Measurements from ENCODE around the gene C14orf132. TPM values are rescaled to one million over a fixed set of nuclear protein-coding genes. Genes with fewer than 3 reads are reported as not detected.

The C14orf132 gene
- total RNA-seq, 1 donor from 2014 or later: 33.2 TPM

DNA sequence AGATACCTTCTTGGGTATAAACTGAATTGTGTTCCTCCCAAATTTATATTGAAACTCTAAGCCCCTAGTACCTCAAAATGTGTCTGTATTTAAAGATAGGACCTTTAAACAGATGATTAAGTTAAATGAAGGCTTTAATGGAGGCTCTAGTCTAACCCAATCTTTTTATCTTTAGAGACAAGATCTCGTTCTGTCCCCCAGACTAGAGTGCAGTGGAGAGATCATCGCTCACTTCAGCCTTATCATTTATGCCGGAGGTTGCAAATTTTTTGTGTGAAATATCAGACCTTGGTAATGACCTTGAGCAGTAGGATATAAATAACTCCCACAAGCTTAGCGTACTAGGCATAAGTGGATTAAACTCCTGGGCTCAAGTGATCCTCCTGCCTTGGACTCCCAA lies 81.8 kb downstream of the C14orf132 start:
- H3K4me1 Mint-ChIP-seq (ENCODE audit: low read depth): peaks cover 25% of the 10 kb centered on the region
- H3K27me3 Mint-ChIP-seq (ENCODE audit: low read depth): peaks cover 1% of the 10 kb centered on the region
- no peak overlapping the region for H3K27ac Mint-ChIP-seq (ENCODE audit: unreplicated experiment)
- H3K4me3 Mint-ChIP-seq (ENCODE audit: unreplicated experiment): no peak overlapping the region
- no peak for DNase-seq (ENCODE audit: low spot score)
- no peaks in the 10 kb centered on the region for H3K9me3 Mint-ChIP-seq (ENCODE audit: low read depth)
- H3K36me3 Mint-ChIP-seq (ENCODE audit: low read depth): no peaks in the 10 kb centered on the region
- TF ChIP-seq, protein P1, sequence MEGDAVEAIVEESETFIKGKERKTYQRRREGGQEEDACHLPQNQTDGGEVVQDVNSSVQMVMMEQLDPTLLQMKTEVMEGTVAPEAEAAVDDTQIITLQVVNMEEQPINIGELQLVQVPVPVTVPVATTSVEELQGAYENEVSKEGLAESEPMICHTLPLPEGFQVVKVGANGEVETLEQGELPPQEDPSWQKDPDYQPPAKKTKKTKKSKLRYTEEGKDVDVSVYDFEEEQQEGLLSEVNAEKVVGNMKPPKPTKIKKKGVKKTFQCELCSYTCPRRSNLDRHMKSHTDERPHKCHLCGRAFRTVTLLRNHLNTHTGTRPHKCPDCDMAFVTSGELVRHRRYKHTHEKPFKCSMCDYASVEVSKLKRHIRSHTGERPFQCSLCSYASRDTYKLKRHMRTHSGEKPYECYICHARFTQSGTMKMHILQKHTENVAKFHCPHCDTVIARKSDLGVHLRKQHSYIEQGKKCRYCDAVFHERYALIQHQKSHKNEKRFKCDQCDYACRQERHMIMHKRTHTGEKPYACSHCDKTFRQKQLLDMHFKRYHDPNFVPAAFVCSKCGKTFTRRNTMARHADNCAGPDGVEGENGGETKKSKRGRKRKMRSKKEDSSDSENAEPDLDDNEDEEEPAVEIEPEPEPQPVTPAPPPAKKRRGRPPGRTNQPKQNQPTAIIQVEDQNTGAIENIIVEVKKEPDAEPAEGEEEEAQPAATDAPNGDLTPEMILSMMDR (IDR thresholded peaks at IDR 0.05): no peak

DNA sequence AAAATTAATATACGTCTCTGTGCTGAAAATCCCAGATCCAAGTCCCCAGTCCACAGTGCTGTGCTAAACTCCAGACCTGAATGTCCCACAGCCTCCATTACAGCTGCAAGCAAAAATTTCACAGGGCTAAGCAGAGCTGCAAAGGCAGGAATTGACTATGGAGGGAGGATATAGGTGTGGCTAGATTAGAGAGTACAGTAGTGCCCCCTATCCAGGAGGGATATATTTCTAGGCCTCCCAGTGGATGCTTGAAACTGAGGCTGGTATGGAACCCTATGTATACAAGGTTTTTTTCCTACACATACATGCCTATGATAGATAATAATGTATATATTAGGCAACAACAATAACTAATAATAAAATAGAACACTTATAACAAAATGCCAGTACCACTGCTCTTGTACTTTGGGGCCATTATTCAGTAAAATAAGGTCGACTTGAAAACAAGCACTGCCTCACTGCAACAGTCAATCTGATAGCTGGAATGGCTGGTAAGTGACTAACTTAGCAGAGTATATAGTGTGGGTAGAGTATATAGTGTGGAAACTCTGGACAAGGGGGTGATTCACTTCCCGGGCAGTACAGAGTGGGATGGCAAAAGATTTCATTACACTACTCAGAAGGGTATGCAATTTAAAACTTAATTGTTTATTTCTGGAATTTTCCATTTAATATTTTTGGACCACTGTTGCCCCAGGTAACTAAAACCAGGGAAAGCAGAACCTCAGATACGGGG lies 82.7 kb downstream of the C14orf132 start:
- peaks cover 3% of the 10 kb centered on the region for H3K27me3 Mint-ChIP-seq (ENCODE audit: low read depth)
- no peak overlapping the region for H3K4me3 Mint-ChIP-seq (ENCODE audit: unreplicated experiment)
- H3K4me1 Mint-ChIP-seq (ENCODE audit: low read depth): peaks cover 27% of the 10 kb centered on the region

DNA sequence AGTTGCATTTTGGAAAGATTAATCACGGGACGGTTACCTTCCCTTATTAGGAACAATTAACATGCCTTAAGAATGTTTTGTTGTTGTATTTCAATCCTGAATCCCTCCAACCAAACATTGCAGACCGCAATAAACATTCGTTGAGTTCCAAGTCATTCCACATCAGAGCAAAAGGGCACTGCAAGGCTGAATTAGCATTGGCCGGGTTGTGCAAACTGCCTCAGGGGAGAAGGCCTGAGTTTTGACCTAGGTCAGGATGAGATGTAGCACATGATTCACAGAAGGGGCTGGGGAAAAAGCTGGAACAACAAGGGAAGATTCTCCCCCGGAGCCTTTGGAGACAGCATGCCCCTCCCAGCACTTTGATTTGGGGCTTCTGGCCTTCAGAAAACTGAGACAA lies 83.3 kb downstream of the C14orf132 start:
- Mint-ChIP-seq H3K27ac (ENCODE audit: unreplicated experiment) (no peak overlapping the region), H3K27me3 (ENCODE audit: low read depth) (peaks cover 3% of the 10 kb centered on the region), H3K9me3 (ENCODE audit: low read depth) (no peaks in the 10 kb centered on the region), H3K4me3 (ENCODE audit: unreplicated experiment) (no peak overlapping the region), H3K4me1 (ENCODE audit: low read depth) (peaks cover 20% of the 10 kb centered on the region), H3K36me3 (ENCODE audit: low read depth) (no peaks in the 10 kb centered on the region)
- no peak for DNase-seq (ENCODE audit: low spot score)
- TF ChIP-seq, protein P1 (IDR thresholded peaks at IDR 0.05): no peak

More for the DNA sequence above, 82.7 kb downstream of the C14orf132 start:
- no peak for DNase-seq (ENCODE audit: low spot score)
- TF ChIP-seq, protein P1 (IDR thresholded peaks at IDR 0.05): no peak
- Mint-ChIP-seq H3K27ac (ENCODE audit: unreplicated experiment) (no peak overlapping the region), H3K36me3 (ENCODE audit: low read depth) (no peaks in the 10 kb centered on the region), H3K9me3 (ENCODE audit: low read depth) (no peaks in the 10 kb centered on the region)

DNA sequence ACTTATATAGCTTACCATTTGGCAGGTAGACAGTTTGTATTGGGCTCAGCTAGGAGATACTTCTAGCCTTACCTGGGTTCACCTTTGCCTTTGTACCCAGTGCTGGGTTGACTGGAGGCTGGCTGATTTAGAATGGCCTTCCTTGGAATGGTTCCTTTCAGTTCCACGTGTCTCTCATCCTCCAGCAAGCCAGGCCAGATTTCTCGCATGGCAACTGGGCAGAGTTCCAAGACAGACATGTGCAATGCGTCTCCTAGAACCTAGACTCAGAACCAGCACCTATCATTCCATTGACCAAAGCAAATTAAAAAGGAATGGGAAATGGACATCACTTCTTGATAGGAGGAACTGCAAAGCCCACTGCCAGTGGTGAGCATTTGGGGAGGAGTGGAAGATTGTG lies 86.4 kb downstream of the C14orf132 start:
- H3K27ac Mint-ChIP-seq (ENCODE audit: unreplicated experiment): no peak overlapping the region
- no peak for DNase-seq (ENCODE audit: low spot score)
- H3K4me1 Mint-ChIP-seq (ENCODE audit: low read depth): peaks cover 4% of the 10 kb centered on the region
- TF ChIP-seq, protein P1 (IDR thresholded peaks at IDR 0.05): no peak
- H3K27me3 Mint-ChIP-seq (ENCODE audit: low read depth): peaks cover 8% of the 10 kb centered on the region
- H3K4me3 Mint-ChIP-seq (ENCODE audit: unreplicated experiment): no peak overlapping the region
- no peaks in the 10 kb centered on the region for H3K9me3 Mint-ChIP-seq (ENCODE audit: low read depth)
- peaks cover 3% of the 10 kb centered on the region for H3K36me3 Mint-ChIP-seq (ENCODE audit: low read depth)

DNA sequence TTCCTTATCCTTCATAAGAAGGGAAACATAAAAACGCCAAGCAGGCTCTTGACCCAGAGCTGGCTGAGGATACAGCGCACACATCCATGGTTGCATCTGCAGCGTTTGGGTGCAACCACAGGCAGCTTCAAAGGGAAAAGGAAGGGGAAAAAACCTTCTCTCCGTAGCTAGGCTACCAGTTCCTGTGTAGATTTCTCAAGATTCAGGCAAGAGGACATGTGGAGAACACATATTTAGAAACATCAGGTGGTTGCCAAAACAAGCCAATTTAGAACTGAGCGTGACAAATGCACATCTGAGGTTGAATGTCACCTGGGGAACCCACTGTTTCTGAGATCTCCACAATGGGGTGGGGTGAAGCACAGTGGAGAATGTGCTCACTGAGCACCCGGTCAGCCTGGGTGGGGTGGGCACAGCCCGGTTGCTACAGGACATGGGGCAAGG lies 87.2 kb downstream of the C14orf132 start:
- H3K36me3 Mint-ChIP-seq (ENCODE audit: low read depth): peaks cover 3% of the 10 kb centered on the region
- H3K9me3 Mint-ChIP-seq (ENCODE audit: low read depth): no peaks in the 10 kb centered on the region
- H3K4me1 Mint-ChIP-seq (ENCODE audit: low read depth): peaks cover 3% of the 10 kb centered on the region
- H3K27ac Mint-ChIP-seq (ENCODE audit: unreplicated experiment): no peak overlapping the region
- H3K27me3 Mint-ChIP-seq (ENCODE audit: low read depth): peaks cover 10% of the 10 kb centered on the region
- TF ChIP-seq, protein P1 (IDR thresholded peaks at IDR 0.05): no peak
- no peak for DNase-seq (ENCODE audit: low spot score)
- no peak overlapping the region for H3K4me3 Mint-ChIP-seq (ENCODE audit: unreplicated experiment)
